Lower leg skin (tissue), 3 donors: ENCODE results near the gene CCDC116.

Source experiments
- POLR2A ChIP-seq, 2 donors: fragments of 450-650 bp; IDR thresholded peaks; one replicate each; pipeline ENCODE4 v1.6.1; 2016 to 2017; ENCODE audit warnings: antibody characterized with exemption in 2 of 2, mild to moderate bottlenecking in 1 of 2, moderate library complexity in 1 of 2
- TF ChIP-seq, protein P1 (sequence below), 3 donors: fragments of 450-650 bp; IDR thresholded peaks; one replicate each; pipeline ENCODE4 v1.5.1; 2016; ENCODE audit warnings: antibody characterized with exemption in 3 of 3, mild to moderate bottlenecking in 3 of 3, moderate library complexity in 2 of 3

DNA sequence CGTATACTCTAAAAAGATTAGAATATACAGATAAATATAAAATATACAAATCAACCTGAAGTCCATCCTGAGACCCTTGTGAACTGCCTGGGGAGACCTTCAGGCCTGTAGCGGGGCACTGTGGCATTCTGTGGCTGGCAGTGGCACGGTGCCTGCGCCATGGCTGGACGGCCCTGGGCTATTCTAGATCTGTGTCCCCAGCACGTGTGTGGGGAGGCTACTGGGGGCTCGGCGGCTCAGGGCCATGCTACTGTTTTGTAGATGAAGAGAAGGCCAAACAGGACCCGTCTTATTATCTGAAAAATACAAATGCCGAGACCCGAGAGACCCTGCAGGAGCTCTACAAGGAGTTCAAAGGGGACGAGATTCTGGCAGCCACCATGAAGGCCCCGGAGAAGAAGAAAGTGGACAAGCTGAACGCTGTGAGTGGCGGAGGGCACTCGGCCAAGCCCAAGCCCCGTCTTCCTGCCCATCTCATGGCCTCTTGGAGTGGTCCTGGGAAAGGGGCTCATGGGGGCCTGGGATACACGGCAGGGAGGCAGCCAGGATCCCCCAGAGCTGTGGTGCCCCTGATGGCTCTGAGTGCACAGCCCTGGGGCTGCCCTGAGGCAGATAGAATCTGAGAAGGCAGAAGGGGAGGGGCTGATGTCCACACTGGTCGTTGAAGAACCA lies 52.1 kb downstream of the CCDC116 start:
- TF ChIP-seq POLR2A (IDR thresholded peaks at IDR 0.05), result no peak
- TF ChIP-seq, protein P1, sequence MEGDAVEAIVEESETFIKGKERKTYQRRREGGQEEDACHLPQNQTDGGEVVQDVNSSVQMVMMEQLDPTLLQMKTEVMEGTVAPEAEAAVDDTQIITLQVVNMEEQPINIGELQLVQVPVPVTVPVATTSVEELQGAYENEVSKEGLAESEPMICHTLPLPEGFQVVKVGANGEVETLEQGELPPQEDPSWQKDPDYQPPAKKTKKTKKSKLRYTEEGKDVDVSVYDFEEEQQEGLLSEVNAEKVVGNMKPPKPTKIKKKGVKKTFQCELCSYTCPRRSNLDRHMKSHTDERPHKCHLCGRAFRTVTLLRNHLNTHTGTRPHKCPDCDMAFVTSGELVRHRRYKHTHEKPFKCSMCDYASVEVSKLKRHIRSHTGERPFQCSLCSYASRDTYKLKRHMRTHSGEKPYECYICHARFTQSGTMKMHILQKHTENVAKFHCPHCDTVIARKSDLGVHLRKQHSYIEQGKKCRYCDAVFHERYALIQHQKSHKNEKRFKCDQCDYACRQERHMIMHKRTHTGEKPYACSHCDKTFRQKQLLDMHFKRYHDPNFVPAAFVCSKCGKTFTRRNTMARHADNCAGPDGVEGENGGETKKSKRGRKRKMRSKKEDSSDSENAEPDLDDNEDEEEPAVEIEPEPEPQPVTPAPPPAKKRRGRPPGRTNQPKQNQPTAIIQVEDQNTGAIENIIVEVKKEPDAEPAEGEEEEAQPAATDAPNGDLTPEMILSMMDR (IDR thresholded peaks at IDR 0.05), result no peak
